ENCODE measurements around the gene PNRC2. TPM values are rescaled to one million over a fixed set of nuclear protein-coding genes. Genes with fewer than 3 reads are reported as not detected.
"Not testable (repeated sequence)": the region's sequence is repeated elsewhere in the genome, so short reads cannot be mapped to it uniquely, and the experiment has no call there.

PNRC2 gene
- polyA plus RNA-seq, 1 donor (not counting 4 experiments of a cell fraction or from before 2014, with no cell fraction given) = 87.1 TPM

DNA sequence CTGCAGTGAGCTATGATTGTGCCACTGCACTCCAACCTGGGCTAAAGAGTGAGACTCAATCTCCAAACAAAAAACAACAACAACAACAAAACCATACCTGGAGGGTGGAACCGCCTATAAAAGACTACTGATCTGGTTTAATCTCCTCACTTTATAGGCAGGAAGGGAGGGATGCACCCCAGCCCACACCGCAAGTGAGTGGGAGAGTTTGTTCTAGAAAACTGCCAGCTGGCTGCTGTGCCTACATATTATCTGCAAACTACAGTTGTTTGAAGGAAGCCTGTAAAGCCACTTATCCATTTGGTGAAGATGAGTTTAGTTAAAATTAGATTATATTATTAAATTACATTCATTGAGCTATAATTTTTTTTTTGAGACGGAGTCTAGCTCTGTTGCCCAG is 29.6 kb downstream of the PNRC2 start:
- no peak for FAIRE-seq
- dilution Hi-C loops (cut with MboI; ENCODE audit: extremely low pct_ligation_motif_present, low sequenced_read_pairs) = no loop called here

GRCh38 chr1:23992011-23992410 is 32.4 kb downstream of the PNRC2 start:
- H3K4me2 ChIP-seq (ENCODE audit: control insufficient read depth, extremely low read depth, insufficient read depth, low read depth, low read length); DNase-seq (ENCODE audit: low read depth, low spot score); H3K4me1 ChIP-seq (ENCODE audit: control insufficient read depth, extremely low read depth, insufficient read depth, low read length); H3K9me1 ChIP-seq (ENCODE audit: control insufficient read depth, extremely low read depth, insufficient read depth, low read length); H3K27me3 ChIP-seq (ENCODE audit: control insufficient read depth, extremely low read depth, insufficient read depth, low read length); FAIRE-seq; H3K79me2 ChIP-seq (ENCODE audit: control insufficient read depth, insufficient read depth, low read length); H3K27ac ChIP-seq (ENCODE audit: control insufficient read depth, insufficient read depth, low read length); dilution Hi-C loops (cut with MboI; ENCODE audit: extremely low pct_ligation_motif_present, low sequenced_read_pairs); H3K9ac ChIP-seq (ENCODE audit: control insufficient read depth, extremely low read depth, insufficient read depth, low read length); H3K4me3 ChIP-seq (ENCODE audit: control insufficient read depth in 2 of 3, extremely low read depth in 1 of 3, insufficient read depth in 2 of 3, low read depth in 1 of 3, low read length in 3 of 3); H2AFZ ChIP-seq (ENCODE audit: control insufficient read depth, low read length); H4K20me1 ChIP-seq (ENCODE audit: control insufficient read depth, extremely low read depth, insufficient read depth, low read length); H3K9me3 ChIP-seq (ENCODE audit: control insufficient read depth, low read depth, low read length); H3K36me3 ChIP-seq (ENCODE audit: control insufficient read depth in 2 of 2, extremely low read depth in 1 of 2, insufficient read depth in 2 of 2, low read length in 2 of 2): not testable (repeated sequence)

More for the DNA sequence above, 29.6 kb downstream of the PNRC2 start:
- Histone ChIP-seq H3K79me2 (ENCODE audit: control insufficient read depth, insufficient read depth, low read length) (no peaks in the 10 kb centered on the region), H2AFZ (ENCODE audit: control insufficient read depth, low read length) (no peak overlapping the region), H3K4me2 (ENCODE audit: control insufficient read depth, extremely low read depth, insufficient read depth, low read depth, low read length) (no peak overlapping the region), H3K4me1 (ENCODE audit: control insufficient read depth, extremely low read depth, insufficient read depth, low read length) (peaks cover 13% of the 10 kb centered on the region), H3K36me3 (ENCODE audit: control insufficient read depth in 2 of 2, extremely low read depth in 1 of 2, insufficient read depth in 2 of 2, low read length in 2 of 2) (no peaks in the 10 kb centered on the region), H3K27ac (ENCODE audit: control insufficient read depth, insufficient read depth, low read length) (no peak overlapping the region), H3K4me3 (ENCODE audit: control insufficient read depth in 2 of 3, extremely low read depth in 1 of 3, insufficient read depth in 2 of 3, low read depth in 1 of 3, low read length in 3 of 3) (no peak overlapping the region), H4K20me1 (ENCODE audit: control insufficient read depth, extremely low read depth, insufficient read depth, low read length) (no peaks in the 10 kb centered on the region), H3K9ac (ENCODE audit: control insufficient read depth, extremely low read depth, insufficient read depth, low read length) (no peak overlapping the region), H3K27me3 (ENCODE audit: control insufficient read depth, extremely low read depth, insufficient read depth, low read length) (no peaks in the 10 kb centered on the region), H3K9me1 (ENCODE audit: control insufficient read depth, extremely low read depth, insufficient read depth, low read length) (no peaks in the 10 kb centered on the region), H3K9me3 (ENCODE audit: control insufficient read depth, low read depth, low read length) (no peaks in the 10 kb centered on the region)
- TF ChIP-seq EZH2 (IDR thresholded peaks at IDR 0.05; ENCODE audit: low read length) = no peak
- no peak for TF ChIP-seq CTCF (optimal IDR thresholded peaks at IDR 0.05 in 1 of 3, IDR thresholded peaks at IDR 0.05 in 1 of 3, conservative IDR thresholded peaks at IDR 0.05 in 1 of 3; ENCODE audit: extremely low read depth in 1 of 3, insufficient read depth in 2 of 3, low read length in 3 of 3)
- DNase-seq (ENCODE audit: low read depth, low spot score) = no peak

DNA sequence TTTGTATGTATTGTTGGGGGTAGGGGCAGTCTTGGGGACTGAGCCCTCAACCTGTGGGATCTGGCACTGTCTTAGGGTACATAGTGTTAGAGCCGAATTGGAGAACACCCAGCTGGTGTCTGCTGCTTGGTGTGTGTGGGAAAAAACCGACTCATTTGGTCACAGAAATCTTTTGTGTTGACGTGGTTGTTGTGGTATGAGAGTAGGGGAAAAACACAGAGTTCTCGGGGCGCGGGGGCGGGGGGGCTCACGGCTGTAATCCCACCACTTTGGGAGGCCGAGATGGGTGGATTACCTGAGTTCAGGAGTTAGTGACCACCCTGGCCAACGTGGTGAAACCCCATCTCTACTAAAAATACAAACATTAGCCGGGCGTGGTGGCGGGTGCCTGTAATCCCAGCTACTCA is 35.8 kb downstream of the PNRC2 start:
- no peak for FAIRE-seq
- H3K9me1 ChIP-seq (ENCODE audit: control insufficient read depth, extremely low read depth, insufficient read depth, low read length) = no peaks in the 10 kb centered on the region
- no peaks in the 10 kb centered on the region for H3K79me2 ChIP-seq (ENCODE audit: control insufficient read depth, insufficient read depth, low read length)
- H3K9me3 ChIP-seq (ENCODE audit: control insufficient read depth, low read depth, low read length) = no peaks in the 10 kb centered on the region
- no peaks in the 10 kb centered on the region for H3K4me1 ChIP-seq (ENCODE audit: control insufficient read depth, extremely low read depth, insufficient read depth, low read length)
- no peaks in the 10 kb centered on the region for H4K20me1 ChIP-seq (ENCODE audit: control insufficient read depth, extremely low read depth, insufficient read depth, low read length)
- H3K27me3 ChIP-seq (ENCODE audit: control insufficient read depth, extremely low read depth, insufficient read depth, low read length) = no peaks in the 10 kb centered on the region
- dilution Hi-C loops (cut with MboI; ENCODE audit: extremely low pct_ligation_motif_present, low sequenced_read_pairs) = no loop called here
- no peak overlapping the region for H3K4me2 ChIP-seq (ENCODE audit: control insufficient read depth, extremely low read depth, insufficient read depth, low read depth, low read length)
- H3K4me3 ChIP-seq (ENCODE audit: control insufficient read depth in 2 of 3, extremely low read depth in 1 of 3, insufficient read depth in 2 of 3, low read depth in 1 of 3, low read length in 3 of 3) = no peak overlapping the region
- H3K9ac ChIP-seq (ENCODE audit: control insufficient read depth, extremely low read depth, insufficient read depth, low read length) = no peak overlapping the region
- DNase-seq (ENCODE audit: low read depth, low spot score) = no peak
- H3K27ac ChIP-seq (ENCODE audit: control insufficient read depth, insufficient read depth, low read length) = no peak overlapping the region
- H3K36me3 ChIP-seq (ENCODE audit: control insufficient read depth in 2 of 2, extremely low read depth in 1 of 2, insufficient read depth in 2 of 2, low read length in 2 of 2) = no peaks in the 10 kb centered on the region
- H2AFZ ChIP-seq (ENCODE audit: control insufficient read depth, low read length) = no peak overlapping the region
- TF ChIP-seq EZH2 (IDR thresholded peaks at IDR 0.05; ENCODE audit: low read length) (no peak), CTCF (optimal IDR thresholded peaks at IDR 0.05 in 1 of 3, IDR thresholded peaks at IDR 0.05 in 1 of 3, conservative IDR thresholded peaks at IDR 0.05 in 1 of 3; ENCODE audit: extremely low read depth in 1 of 3, insufficient read depth in 2 of 3, low read length in 3 of 3) (no peak)

All from keratinocyte (primary cell).